GM12864 (cell line): ENCODE data around the gene MAPK4.

Experiments
- DNase-seq: peaks from one replicate; pipeline ENCODE4 v3.0.0-alpha.2; 2011; ENCODE audit warnings: low read depth
- H3K4me3 ChIP-seq: 2 replicates; pipeline ENCODE4 v1.5.1; 2011; ENCODE audit warnings: mild to moderate bottlenecking, low read depth, low read length, control low read depth
- CTCF ChIP-seq: IDR thresholded peaks from 2 replicates; pipeline ENCODE4 v1.5.1; 2011; ENCODE audit warnings: low read depth, mild to moderate bottlenecking, moderate library complexity, low read length, control low read depth, inconsistent platforms; ENCODE audit errors: missing control alignments

Gene MAPK4

GRCh38 chr18:50632895-50633515 lies 73.1 kb downstream of the MAPK4 start:
- TF ChIP-seq CTCF = no peak
- no peak for DNase-seq
- no peak overlapping the region for H3K4me3 ChIP-seq

GRCh38 chr18:50633992-50634391 lies 74.1 kb downstream of the MAPK4 start:
- no peak for TF ChIP-seq CTCF
- no peak overlapping the region for H3K4me3 ChIP-seq
- DNase-seq = no peak

GRCh38 chr18:50636366-50637057 lies 76.6 kb downstream of the MAPK4 start:
- TF ChIP-seq CTCF = no peak
- no peak for DNase-seq
- H3K4me3 ChIP-seq = no peak overlapping the region

- no peak for TF ChIP-seq CTCF
- H3K4me3 ChIP-seq = no peak overlapping the region
- DNase-seq = no peak
Observed at GRCh38 chr18:50638016-50638883, 78.4 kb downstream of the MAPK4 start.

- DNase-seq = no peak
- TF ChIP-seq CTCF = no peak
- H3K4me3 ChIP-seq = no peak overlapping the region
Observed at GRCh38 chr18:50638884-50639420, 79.1 kb downstream of the MAPK4 start.

- no peak for TF ChIP-seq CTCF
- no peak for DNase-seq
- no peak overlapping the region for H3K4me3 ChIP-seq
Observed at GRCh38 chr18:50639711-50640110, 79.8 kb downstream of the MAPK4 start.
